GM18867 (cell line): ENCODE measurements around the gene LRIG3.

ENCODE experiments used
- ATAC-seq: cut with Tn5 transposase; IDR thresholded peaks from one replicate; pipeline ENCODE4 v1.9.1; 2021; ENCODE audit warnings: mild to moderate bottlenecking, moderate library complexity; ENCODE audit not compliant: unreplicated experiment

LRIG3 gene

DNA sequence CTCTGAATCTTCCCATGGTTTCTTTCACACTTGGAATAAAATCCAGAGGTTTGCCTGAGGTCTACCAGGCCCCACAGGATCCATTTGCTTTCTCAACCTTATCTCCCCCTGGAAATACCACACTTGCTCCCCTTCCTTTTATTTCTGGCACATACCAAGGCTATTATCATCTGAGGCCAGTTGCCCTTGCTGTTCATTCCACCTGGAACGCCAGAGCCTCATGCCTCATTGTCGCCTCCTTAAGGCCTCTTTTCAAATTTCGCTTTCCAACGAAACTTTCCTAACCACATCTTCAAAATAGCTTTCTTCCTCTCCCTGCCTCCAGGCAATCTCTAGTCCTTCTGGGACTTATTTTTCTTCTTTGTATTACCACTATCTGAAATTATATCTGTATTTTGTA is 11.2 kb upstream of the LRIG3 start:
- ATAC-seq = no peak

DNA sequence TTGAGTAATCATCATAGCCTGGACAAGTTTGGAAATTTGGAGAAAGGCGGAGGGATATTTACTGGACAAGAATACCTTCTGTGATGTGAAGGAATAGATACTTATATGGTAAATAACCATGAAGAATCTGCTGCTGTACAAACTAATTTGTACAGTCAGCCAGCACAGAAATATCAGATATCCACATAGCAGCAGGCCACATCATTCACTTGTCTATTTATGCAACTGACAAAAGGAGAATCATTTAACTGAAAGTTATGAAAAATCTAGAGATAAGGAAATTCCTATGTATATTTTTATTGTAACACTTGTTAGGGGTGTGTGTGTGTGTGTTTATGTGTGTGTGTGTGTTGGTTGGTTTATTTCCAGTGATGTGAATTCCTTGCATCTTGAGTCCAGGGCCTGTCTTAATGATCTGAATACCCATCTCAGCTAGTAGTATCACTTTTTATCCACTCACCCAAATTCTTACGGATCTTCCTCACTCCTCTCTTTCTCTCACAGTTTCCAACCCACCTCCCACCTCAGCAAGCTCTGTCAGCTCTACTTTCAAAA is 10.5 kb upstream of the LRIG3 start:
- no peak for ATAC-seq

DNA sequence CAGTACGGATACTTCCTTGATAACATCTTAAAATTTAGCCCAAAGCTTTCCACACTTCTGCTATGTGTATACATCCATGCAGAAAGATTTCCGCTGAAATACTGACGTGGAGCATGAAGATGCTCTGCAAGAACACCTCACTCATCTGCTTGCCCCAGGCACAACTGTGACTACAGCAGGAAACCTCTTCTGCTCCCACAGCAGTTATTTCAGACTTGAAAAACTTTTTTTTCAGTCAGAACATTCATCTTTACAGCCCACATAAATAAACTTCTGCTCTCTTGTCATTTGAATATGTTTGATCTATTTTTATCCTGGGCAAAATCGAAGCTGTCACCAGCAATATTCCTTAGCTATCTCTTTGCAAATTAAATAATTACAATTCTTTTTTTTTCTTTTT is 6.8 kb upstream of the LRIG3 start:
- ATAC-seq = no peak

DNA sequence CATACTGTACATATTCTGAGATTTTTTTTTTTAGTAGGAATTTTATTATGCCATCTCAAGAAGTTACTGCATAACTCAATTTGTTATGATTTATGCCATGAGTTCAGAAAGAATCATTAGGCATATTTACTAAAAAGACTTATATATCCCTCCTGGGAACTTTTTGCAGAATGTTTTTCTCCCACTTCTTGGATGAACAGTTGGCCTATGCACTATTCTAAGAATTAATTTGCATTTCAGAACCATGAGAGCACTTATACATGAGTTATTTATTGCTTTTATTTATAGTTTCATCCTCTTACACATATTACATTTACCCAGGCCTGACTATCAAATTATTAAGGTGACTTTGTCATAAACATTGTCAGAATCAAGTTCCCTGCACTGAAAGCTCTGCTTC is 6.3 kb upstream of the LRIG3 start:
- ATAC-seq = no peak

- no peak for ATAC-seq
Observed at GRCh38 chr12:58925751-58926150, 5.4 kb upstream of the LRIG3 start.

DNA sequence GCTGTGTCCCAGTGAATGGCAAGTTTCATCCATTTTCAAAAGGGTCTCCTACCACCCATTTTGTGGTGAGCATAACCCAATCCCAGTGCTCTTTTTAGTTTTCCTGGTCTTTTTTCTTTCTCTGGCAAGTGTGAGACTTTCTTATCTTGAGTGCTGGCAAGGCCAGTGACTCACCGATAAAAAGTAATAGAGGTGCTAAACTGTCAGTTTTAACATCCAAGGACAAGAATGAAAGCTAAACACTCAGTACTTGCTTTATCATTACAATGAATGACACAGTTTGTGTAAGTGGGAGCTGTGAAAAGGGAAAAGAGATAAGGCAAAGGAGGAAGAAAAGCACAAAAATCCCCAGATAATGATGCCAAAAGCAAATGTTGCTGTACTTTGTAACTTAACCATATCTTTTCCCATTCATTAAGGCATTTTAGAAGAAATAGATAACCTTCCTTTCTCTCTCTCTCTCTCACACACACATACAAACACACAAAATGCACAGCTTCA is 4.9 kb upstream of the LRIG3 start:
- ATAC-seq = no peak

DNA sequence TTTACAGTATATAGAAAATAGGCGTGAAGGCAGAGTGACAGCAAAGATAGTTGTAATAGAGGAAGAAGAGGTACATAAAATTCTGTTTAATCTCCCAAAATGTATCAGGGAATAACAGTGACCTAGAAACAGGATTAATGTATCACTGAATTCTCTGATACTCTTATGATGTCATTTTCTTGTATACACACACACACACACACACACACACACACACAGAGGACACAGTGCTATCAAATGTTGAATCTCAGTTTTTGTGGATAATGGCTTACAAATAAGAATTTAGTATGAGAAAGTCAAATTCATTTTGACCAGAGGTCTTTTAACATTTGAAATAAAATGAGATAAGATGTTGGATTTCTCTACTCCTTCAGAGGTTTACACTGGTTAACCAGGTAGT is 4.3 kb upstream of the LRIG3 start:
- no peak for ATAC-seq

DNA sequence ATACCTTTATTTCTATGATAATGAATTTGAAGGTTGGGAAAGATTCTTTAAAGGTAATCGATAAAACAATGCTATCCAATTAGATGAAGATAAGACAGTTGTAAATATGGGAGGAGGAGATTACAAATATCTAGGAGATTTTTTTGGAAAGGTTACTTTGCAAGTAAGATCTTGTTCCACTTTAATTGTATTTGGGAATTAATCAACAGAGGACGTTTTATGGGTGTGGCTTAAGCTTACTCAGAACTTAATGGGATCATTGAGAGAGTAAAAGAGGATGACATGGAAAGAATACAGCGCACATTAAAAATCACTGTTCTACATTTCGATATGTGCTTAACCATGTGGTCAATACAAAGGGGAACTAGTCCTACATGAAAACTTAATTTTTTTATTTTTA is 3.5 kb upstream of the LRIG3 start:
- no peak for ATAC-seq

DNA sequence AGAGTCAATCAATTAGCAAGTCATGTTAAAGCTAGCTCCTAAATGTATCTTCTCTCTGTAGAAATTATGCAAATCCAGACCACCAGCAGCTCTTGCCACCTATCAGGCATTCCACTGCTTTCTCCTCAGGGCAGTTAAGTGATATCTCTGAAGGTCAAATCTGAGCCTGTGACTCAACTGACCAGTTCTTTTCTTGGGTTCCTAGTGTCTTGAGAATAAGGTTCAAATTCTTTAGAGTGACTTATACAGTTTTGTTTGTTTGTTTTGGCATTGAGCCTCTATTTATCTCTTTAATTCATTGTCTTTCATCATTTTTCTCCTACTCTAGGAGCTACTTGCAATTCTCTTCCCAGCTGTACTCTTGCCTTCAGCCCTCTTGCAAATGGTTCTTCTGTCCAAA is 2.5 kb upstream of the LRIG3 start:
- ATAC-seq = no peak

DNA sequence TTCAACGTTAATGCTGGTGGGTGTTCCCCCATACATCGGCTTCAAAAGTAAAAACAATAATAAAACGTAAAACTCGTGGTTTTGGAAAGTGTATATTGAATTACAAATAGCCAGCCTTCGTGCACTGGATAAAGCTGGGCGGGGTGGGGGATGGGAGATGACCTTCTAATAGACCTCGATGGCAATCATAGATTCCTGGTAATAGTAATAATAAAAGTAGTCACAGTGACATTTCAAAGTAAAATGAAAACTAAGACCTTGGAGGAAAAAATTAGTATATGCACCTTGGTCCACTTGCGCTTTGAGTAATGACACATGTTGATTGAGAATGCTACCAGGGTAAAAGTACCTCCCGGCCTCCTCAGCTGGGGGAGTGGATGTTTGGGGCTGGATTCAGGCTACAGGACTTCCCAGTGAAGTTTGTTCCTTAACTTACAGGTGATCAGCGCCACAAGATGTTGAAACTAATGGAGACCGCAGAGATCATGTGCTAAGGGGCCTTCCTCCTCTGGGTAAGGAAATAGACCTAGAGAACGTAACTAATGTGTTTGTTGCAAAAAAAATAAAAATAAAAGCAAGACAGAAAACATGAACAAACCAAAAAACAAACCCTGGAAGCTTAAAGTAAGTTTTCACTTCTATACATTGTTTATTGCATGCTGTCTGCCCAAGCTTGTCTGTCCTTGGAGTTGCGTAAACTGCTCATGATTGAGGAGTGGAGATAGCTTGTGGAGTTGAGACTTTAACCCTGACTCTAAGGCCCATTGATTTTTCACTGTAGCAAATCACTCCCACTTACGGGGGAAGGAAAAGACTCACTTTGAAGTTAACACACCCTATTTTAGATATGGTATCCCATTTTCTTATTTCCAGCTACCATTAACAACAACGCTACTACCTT is 907 bp upstream of the LRIG3 start:
- ATAC-seq = no peak

DNA sequence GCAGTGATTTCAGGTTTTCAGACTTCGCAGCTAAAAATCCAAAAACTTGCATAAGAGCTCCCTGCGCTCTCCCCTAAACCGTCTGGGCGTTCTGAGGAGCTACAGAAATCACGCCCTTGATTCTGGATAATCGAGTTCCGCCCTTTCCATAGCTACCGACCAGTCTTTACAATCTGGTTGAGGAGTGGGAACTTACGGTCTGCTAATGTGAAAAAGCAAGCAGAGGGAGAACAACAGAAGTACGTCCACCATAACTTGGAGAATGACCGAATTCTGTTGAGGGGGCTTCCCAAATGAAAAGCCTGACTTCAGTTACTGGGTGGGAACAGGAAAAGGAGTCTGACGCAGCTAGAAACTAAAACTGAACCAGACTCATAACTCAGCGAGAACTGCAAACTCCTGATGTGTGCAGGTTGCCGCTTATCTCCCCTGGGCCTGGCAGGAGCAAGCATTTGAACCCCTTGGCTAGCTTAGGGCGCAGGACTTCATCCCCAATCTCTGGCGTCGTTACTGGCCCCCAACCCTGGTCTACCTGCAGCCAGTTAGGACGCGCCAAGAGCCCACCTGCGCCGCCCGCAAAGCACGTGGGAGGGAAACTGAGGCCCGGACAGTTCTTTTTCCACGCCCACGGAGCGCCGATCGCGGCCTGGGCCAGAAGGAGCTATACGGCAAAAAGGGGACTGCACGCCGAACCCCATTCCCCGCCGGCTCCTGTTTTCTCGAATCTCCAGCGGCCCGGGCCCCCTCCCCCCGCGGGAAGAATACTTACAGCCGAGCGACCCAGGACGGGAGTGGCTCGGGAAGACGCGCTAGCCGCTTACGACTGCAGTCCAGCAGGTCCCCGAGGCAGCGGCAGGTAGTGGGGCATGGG is 838 bp downstream of the LRIG3 start:
- peak; percentile 27 for ATAC-seq

- no peak for ATAC-seq
Observed at GRCh38 chr12:58918469-58918844, 1.8 kb downstream of the LRIG3 start.

DNA sequence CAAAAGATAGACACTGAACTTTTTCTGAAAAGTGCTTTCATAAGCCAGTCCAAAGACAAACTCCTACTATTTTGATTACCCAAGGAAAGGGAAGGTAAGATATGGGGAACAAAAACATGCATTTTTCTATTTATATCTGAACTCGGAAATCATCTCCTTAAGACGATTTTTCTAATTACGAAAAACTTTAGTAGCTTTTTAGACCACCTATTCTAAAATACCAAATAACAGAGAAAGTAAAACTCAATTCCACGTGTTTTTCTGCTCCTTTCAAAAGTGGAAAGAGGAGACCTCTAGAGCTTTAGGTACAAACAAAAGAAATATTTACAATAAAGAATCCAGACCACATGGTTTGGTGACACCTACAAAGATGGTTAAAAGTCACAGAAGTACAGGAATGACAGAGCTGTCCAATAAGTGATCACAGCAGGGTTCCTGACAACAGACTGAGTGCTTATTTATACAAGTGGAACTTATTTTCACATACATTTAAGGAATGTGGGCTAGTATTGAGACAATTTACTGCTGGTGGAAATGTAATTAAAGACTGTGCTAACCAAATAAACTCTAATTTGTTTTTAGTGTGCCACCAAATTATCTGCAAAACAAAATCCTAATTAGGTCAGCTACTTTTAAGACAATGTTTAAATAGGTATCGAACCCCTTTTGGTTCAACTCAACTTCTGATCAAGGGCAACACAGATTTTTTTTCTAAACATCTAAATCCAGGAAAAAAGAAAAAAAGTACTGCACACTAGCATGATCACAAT is 2.4 kb downstream of the LRIG3 start:
- no peak for ATAC-seq

GRCh38 chr12:58916921-58917511 is 3.3 kb downstream of the LRIG3 start:
- ATAC-seq = no peak

- no peak for ATAC-seq
Observed at GRCh38 chr12:58916161-58916621, 4.1 kb downstream of the LRIG3 start.

DNA sequence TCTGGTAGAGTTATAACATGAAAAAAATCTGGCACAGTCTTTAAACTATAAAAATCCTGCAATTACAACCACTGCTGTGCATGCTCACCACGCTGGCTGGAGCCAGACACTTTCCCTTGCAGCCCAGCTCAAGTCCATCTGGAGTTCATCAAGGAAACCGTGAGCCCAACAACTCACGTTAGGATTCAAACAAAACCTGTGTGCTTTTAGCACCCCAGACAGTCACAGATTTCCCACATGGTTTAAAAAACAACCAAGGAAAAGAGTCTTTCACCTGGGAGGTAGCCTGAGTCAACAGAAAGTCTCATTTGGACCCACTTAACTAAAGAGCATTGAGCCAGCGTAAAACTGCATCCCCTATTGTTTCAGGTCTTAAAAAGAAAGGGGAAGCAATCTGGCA is 4.7 kb downstream of the LRIG3 start:
- no peak for ATAC-seq

GRCh38 chr12:58915037-58915436 is 5.3 kb downstream of the LRIG3 start:
- no peak for ATAC-seq

- no peak for ATAC-seq
Observed at GRCh38 chr12:58914457-58914856, 5.8 kb downstream of the LRIG3 start.

DNA sequence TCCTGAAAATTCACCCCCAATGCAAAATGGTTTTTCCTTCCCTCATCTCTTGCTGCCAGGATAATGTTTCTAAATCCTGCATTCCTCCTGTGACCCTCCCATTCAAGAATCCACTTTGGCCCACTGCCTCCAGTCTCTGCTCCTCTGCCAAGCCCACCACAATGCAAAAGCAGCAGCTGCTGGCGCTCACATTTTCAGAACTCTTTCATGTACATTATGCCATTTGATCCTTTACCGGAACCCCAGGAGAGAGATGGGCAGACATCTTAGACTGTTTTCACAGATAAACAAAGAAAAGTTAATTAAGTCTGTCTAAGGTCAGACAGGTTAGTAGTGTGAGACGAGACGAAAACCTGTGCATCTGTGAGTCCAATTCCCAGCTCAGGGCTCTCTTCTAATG is 12.9 kb downstream of the LRIG3 start:
- ATAC-seq = no peak

GRCh38 chr12:58906917-58907316 is 13.4 kb downstream of the LRIG3 start:
- ATAC-seq = no peak
